GM13977 (cell line): ENCODE results near the gene PTTG1IP.
"Not testable (repeated sequence)": the region's sequence is repeated elsewhere in the genome, so short reads cannot be mapped to it uniquely, and the experiment has no call there.

Experiments used
- DNase-seq: peaks from one replicate; pipeline ENCODE4 v3.0.0; 2012; ENCODE audit warnings: low spot score
- in situ Hi-C: fragments of 300-500 bp; cut with MboI; formaldehyde crosslinking; loops from one replicate; pipeline ENCODE4 v1.12.0; 2022; ENCODE audit warnings: low sequenced_read_pairs, low pct_unique_long_range_greater_than_20kb, mixed read lengths, inconsistent platforms; ENCODE audit not compliant: unreplicated experiment
- TF ChIP-seq, protein P1 (sequence below): IDR thresholded peaks from 2 replicates; pipeline ENCODE4 v1.5.1; 2012; ENCODE audit warnings: mild to moderate bottlenecking, control low read depth; ENCODE audit not compliant: insufficient read depth; ENCODE audit errors: extremely low read depth, missing control alignments

Gene PTTG1IP

DNA sequence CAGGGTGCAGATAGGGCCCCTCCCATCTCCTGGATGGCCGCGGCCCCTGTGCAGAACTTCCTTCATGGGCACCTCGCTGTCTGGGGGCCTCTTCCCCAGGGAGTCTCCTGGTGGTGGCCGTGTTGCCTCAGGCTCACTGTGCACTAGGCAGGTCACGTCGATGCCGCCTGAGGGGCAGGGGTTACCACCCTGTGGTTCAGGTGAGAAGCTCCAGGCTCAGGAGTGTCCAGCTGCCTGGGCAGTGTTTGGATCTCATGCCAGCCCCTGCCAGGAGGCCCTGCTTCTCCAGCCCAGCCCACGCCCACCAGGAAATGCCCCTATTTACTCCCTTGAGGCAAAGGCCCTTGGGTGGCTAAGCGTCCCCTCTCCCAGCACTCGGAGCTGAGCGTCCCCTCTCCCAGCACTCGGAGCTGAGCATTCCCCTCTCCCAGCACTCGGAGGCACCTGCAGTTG, 45.1 kb upstream of the PTTG1IP start:
- TF ChIP-seq, protein P1, sequence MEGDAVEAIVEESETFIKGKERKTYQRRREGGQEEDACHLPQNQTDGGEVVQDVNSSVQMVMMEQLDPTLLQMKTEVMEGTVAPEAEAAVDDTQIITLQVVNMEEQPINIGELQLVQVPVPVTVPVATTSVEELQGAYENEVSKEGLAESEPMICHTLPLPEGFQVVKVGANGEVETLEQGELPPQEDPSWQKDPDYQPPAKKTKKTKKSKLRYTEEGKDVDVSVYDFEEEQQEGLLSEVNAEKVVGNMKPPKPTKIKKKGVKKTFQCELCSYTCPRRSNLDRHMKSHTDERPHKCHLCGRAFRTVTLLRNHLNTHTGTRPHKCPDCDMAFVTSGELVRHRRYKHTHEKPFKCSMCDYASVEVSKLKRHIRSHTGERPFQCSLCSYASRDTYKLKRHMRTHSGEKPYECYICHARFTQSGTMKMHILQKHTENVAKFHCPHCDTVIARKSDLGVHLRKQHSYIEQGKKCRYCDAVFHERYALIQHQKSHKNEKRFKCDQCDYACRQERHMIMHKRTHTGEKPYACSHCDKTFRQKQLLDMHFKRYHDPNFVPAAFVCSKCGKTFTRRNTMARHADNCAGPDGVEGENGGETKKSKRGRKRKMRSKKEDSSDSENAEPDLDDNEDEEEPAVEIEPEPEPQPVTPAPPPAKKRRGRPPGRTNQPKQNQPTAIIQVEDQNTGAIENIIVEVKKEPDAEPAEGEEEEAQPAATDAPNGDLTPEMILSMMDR = no peak
- no peak for DNase-seq
- in situ Hi-C loops = no loop called here

DNA sequence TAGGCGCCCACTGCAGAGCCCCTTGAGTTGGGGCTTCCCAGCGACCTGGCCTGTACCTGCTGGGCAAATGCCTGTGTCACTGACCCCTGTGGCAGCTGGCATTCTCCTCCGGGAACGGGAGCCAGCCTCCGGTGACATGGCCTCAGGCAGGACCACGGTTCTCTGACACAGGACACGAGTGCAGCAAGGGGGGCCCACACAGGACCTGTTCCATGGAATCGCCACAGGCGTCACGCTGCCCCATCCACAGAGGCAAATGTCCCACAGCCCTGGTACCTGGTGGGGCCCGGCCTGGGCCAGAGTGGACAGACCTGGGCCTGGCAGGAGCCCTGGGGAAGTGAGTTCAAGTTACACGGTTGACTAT, 44.6 kb upstream of the PTTG1IP start:
- in situ Hi-C loops = no loop called here
- DNase-seq = no peak
- TF ChIP-seq, protein P1 = no peak

DNA sequence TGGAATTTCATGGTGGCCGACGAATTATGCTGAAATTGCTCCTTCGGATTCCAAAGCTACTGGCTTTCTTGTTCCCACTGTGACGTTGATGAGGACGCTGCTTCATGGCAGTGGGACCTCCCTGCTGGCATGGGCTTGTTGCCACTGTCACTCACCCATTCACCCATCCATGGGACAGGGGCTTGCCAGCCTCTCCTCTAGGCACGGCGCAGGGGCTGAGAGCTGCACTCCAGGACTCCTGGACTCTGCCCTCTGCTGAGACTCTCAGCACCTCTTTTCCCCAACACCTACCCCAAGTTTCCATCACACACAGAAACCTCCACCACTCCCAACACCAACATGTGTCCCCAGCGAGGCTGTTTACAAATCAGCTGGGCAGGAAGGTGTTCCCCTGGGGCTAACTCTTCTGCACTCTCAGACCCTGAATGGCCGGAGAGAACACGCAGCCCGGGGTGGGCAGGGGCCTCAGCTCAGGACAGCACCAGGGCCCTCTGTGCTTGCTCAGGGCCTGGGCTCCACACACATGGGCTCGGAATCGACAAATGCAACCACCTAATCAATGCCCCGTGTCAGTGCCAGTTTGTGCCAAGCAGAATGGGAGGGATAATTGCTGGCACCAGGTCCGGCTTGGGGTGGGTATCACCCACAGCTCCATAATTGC, 44.1 kb upstream of the PTTG1IP start:
- TF ChIP-seq, protein P1 = no peak
- in situ Hi-C loops = no loop called here

DNA sequence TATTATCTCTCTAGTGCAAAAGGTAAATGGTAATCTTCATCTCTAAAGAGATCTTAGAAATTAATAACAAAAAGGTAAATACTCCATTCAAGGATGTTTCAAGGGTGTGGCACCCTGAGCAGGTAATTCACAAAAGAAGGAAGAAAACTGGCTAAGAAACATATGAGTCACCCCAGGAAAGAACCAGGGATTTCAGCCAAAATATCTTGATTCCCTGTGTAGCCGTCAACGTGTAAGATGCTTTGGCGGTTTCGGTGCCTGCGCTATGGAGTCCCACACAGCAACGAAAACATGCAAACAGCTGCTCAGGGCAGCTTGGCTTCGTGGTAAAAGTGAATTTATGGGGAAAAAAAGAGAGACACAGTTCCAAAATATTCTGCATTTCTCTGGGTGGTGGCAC, 43.5 kb upstream of the PTTG1IP start:
- TF ChIP-seq, protein P1 = no peak
- no peak for DNase-seq
- in situ Hi-C loops = no loop called here

More for the DNA sequence above, 44.1 kb upstream of the PTTG1IP start:
- no peak for DNase-seq

DNA sequence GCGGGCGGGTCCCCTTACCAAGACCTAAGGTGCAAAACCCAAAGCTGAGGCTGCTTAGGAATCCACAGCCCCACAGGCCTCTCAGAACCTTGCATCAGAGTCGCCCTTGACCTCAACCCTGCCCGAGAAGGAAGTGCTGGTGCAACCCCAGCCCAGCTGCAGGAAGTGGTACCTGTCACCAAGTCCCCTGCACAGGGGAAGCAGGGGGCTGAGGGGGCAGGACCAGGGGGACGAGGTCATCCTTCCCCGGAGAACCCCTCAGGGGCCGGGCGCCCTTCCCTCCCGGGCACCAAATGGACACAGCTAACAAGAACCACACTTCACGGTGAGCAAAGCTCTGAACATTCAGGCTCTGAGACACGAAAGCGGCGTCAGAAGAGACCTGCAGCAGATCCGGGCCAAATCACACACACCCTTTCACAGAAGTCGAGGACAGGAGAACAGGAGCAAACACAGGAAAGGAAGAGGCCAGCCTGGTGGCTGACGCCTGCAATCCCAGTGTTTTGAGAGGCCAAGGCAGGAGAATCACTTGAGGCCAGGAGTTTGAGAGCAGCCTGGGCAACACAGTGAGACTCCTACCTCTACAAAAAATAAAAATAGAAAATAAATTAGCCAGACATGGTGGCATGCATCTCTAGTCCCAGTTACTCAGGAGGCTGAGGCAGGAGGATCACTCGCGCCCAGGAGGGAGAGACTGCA, 40.8 kb upstream of the PTTG1IP start:
- in situ Hi-C loops = no loop called here
- TF ChIP-seq, protein P1 = no peak

DNA sequence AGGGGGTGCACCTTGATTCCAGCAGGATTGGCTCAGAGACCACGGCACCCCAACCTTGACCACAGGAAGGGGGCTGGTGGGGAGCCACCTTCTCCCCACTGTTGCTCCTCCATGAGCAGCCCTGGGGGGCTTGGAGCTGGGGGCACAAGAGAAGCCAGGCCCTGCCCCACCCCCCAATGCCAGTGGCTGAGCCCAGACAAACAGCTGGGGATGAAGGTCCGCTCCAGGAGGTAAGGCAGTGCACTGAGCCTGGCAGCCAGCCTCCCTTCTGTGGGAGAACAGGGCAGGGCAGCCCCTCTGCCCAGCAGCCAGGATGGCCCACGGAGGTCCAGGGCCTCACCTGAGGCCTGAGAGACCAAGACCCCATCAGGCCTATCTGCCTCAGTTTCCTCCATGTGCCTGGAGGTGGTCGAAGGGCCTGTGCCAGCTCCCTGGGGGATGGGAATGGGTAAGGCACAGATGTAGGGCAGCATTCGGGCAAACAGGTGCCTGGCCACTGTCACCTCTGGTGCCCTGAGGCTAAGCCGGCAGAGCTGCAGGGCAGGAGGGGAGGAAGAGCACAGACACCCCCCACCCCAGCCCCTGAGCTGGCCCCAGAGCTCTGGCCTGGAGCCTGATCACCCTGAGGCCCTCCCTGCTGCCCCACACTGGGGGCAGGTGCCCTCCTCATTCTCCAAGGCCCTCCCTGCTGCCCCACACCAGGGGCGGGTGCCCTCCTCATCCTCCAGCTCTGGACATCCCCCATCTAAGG, 40.1 kb upstream of the PTTG1IP start:
- in situ Hi-C loops = no loop called here
- no peak for DNase-seq
- TF ChIP-seq, protein P1 = no peak

More for the DNA sequence above, 40.8 kb upstream of the PTTG1IP start:
- peak; percentile 65 for DNase-seq

DNA sequence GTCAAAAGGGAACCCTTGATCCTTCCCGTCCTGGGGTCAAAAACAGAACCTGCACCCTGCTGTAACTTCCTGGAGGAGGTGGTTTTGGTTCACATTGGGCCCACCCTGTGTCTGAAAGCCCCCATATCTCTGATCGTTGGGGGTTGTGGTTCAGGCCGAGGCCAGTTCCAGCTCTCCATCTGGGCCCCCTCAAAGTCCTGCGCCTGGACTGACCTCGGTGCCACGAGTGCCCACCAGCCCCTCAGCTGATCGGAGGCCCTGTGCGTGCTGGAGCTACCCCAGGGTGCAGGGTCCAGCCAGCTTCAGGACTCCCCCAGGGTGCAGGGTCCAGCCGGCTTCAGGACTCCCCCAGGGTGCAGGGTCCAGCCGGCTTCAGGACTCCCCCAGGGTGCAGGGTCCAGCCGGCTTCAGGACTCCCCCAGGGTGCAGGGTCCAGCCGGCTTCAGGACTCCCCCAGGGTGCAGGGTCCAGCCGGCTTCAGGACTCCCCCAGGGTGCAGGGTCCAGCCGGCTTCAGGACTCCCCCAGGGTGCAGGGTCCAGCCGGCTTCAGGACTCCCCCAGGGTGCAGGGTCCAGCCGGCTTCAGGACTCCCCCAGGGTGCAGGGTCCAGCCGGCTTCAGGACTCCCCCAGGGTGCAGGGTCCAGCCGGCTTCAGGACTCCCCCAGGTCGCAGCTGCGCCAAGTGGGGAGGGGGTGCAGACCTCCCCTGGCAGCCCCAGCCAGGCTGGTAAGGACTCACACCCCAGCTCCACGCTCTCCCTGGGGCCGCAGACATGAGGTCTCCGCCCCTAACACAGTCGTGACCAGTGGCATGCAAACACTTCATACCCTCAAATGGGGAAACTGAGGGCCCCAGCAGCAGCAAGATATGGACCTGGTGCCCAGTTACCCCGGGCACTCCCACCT, 39.3 kb upstream of the PTTG1IP start:
- DNase-seq, in situ Hi-C loops: not testable (repeated sequence)
